Thoracic aorta (tissue), 2 donors: ENCODE measurements around the gene RPUSD2. TPM values are rescaled to one million over a fixed set of nuclear protein-coding genes. Genes with fewer than 3 reads are reported as not detected.

ENCODE experiments used
- ATAC-seq: fragments of 150-250 bp; one replicate; pipeline ENCODE4 v1.8.0; 2017; ENCODE audit warnings: low read depth; ENCODE audit not compliant: insufficient number of reproducible peaks, low FRiP score
- DNase-seq: peaks from one replicate; pipeline ENCODE4 v3.0.0-alpha.2; 2020; ENCODE audit warnings: low spot score
- H3K27ac ChIP-seq, 2 donors: fragments of 200-600 bp; sonication (generic); 1 replicate in 1 of 2; 2 replicates in 1 of 2; pipeline ENCODE4 v1.5.1; 2016; ENCODE audit warnings: mild to moderate bottlenecking in 2 of 2, moderate library complexity in 2 of 2
- H3K27me3 ChIP-seq: fragments of 200-600 bp; sonication (generic); replicated peaks from 2 replicates; pipeline ENCODE4 v1.6.0; 2016; ENCODE audit warnings: mild to moderate bottlenecking; ENCODE audit not compliant: insufficient read depth
- H3K36me3 ChIP-seq: fragments of 200-600 bp; sonication (generic); one replicate; pipeline ENCODE4 v1.5.1; 2016
- H3K4me1 ChIP-seq, 2 donors: fragments of 200-600 bp; sonication (generic); 1 replicate in 1 of 2; 2 replicates in 1 of 2; pipeline versions ENCODE4 v1.5.1 to v1.6.0; 2016; ENCODE audit warnings: low read depth in 2 of 2, mild to moderate bottlenecking in 1 of 2; ENCODE audit not compliant: control insufficient read depth in 1 of 2
- H3K4me3 ChIP-seq: fragments of 200-600 bp; sonication (generic); 2 replicates; pipeline ENCODE4 v1.5.1; 2016; ENCODE audit warnings: mild to moderate bottlenecking
- H3K9me3 ChIP-seq: fragments of 200-600 bp; sonication (generic); 2 replicates; pipeline ENCODE4 v1.5.1; 2016
- CTCF ChIP-seq: fragments of 200-600 bp; sonication (generic); IDR thresholded peaks from one replicate; pipeline ENCODE4 v1.5.1; 2019; ENCODE audit warnings: antibody characterized with exemption
- total RNA-seq, 2 donors: library from RNA; depleted of rRNA; stranded (reverse); fragments of >200 nt; gene quantifications; one replicate each; pipeline versions ENCODE4 v1.1.0 to v1.2.3, GENCODE V29; 2016

The RPUSD2 gene
- total RNA-seq, 2 donors from 2014 or later = 9.6 to 9.8 TPM

GRCh38 chr15:40534371-40534770, 34.7 kb upstream of the RPUSD2 start:
- no peak for TF ChIP-seq CTCF
- no peak for DNase-seq
- no peaks in the 10 kb centered on the region for H3K27me3 ChIP-seq
- no peak overlapping the region for H3K27ac ChIP-seq
- no peak for ATAC-seq
- H3K4me1 ChIP-seq = no peaks in the 10 kb centered on the region
- H3K9me3 ChIP-seq = no peaks in the 10 kb centered on the region
- no peaks in the 10 kb centered on the region for H3K36me3 ChIP-seq
- no peak overlapping the region for H3K4me3 ChIP-seq

- no peaks in the 10 kb centered on the region for H3K9me3 ChIP-seq
- TF ChIP-seq CTCF = no peak
- no peak for ATAC-seq
- DNase-seq = no peak
- no peak overlapping the region for H3K4me3 ChIP-seq
- H3K27ac ChIP-seq = no peak overlapping the region
- no peaks in the 10 kb centered on the region for H3K36me3 ChIP-seq
- H3K4me1 ChIP-seq = no peaks in the 10 kb centered on the region
- no peaks in the 10 kb centered on the region for H3K27me3 ChIP-seq
These were observed 32.6 kb upstream of the RPUSD2 start for GRCh38 chr15:40536501-40536900.

- no peak for TF ChIP-seq CTCF
- H3K9me3 ChIP-seq = no peaks in the 10 kb centered on the region
- H3K36me3 ChIP-seq = no peaks in the 10 kb centered on the region
- H3K4me3 ChIP-seq = no peak overlapping the region
- no peaks in the 10 kb centered on the region for H3K4me1 ChIP-seq
- no peak overlapping the region for H3K27ac ChIP-seq
- DNase-seq (no peak), ATAC-seq (no peak)
- H3K27me3 ChIP-seq = no peaks in the 10 kb centered on the region
These were observed 30.1 kb upstream of the RPUSD2 start for GRCh38 chr15:40538976-40539375.

GRCh38 chr15:40543082-40543481, 26.0 kb upstream of the RPUSD2 start:
- Histone ChIP-seq H3K36me3 (no peaks in the 10 kb centered on the region), H3K9me3 (no peaks in the 10 kb centered on the region), H3K27me3 (no peaks in the 10 kb centered on the region), H3K4me3 (no peak overlapping the region), H3K4me1 (no peaks in the 10 kb centered on the region), H3K27ac (no peak overlapping the region)
- TF ChIP-seq CTCF = no peak
- no peak for ATAC-seq
- no peak for DNase-seq

GRCh38 chr15:40543631-40544294, 25.3 kb upstream of the RPUSD2 start:
- ATAC-seq (no peak), DNase-seq (no peak)
- Histone ChIP-seq H3K36me3 (no peaks in the 10 kb centered on the region), H3K27ac (no peak overlapping the region), H3K27me3 (no peaks in the 10 kb centered on the region), H3K4me3 (no peak overlapping the region), H3K9me3 (no peaks in the 10 kb centered on the region), H3K4me1 (no peaks in the 10 kb centered on the region)
- TF ChIP-seq CTCF = no peak
